Activated CD8-positive, alpha-beta T cell treated with anti-CD3 and anti-CD28 coated beads, Interleukin-2, amount 10 ng/mL, durations not matched to agents 7 days and 5 days (primary cell): Measurements from ENCODE around the gene NYNRIN. TPM values are rescaled to one million over a fixed set of nuclear protein-coding genes. Genes with fewer than 3 reads are reported as not detected.
"Not testable (repeated sequence)": the region's sequence is repeated elsewhere in the genome, so short reads cannot be mapped to it uniquely, and the experiment has no call there.

Source experiments
- ATAC-seq: fragments of 150-1000 bp; cut with Tn5 transposase; one replicate; pipeline ENCODE4 v1.10.0; 2021; ENCODE audit warnings: moderate library complexity
- CTCF ChIA-PET: fragments of 350-600 bp; sonication (Branson Sonifier 250); formaldehyde crosslinking; loops from one replicate; lab custom pipeline; 2021; ENCODE audit warnings: antibody characterized with exemption; lab: Charles Lee
- POLR2A ChIA-PET: fragments of 350-600 bp; sonication (Branson Sonifier 250); formaldehyde crosslinking; loops from one replicate; lab custom pipeline; 2021; ENCODE audit warnings: antibody characterized with exemption; lab: Charles Lee
- DNase-seq: peaks from one replicate; pipeline ENCODE4 v3.0.0-alpha.2; 2020
- H3K27ac Mint-ChIP-seq: one replicate; pipeline ENCODE4 v1.8.0; 2021; ENCODE audit warnings: mild to moderate bottlenecking, mixed read lengths
- H3K27me3 Mint-ChIP-seq: one replicate; pipeline ENCODE4 v1.8.0; 2021; ENCODE audit warnings: low read depth, mixed read lengths
- H3K36me3 Mint-ChIP-seq: one replicate; pipeline ENCODE4 v1.8.0; 2021; ENCODE audit warnings: low read depth, mixed read lengths
- H3K4me1 Mint-ChIP-seq: one replicate; pipeline ENCODE4 v1.8.0; 2021; ENCODE audit warnings: low read depth, mixed read lengths
- H3K4me3 Mint-ChIP-seq: one replicate; pipeline ENCODE4 v1.8.0; 2021; ENCODE audit warnings: mild to moderate bottlenecking, mixed read lengths
- H3K9me3 Mint-ChIP-seq: one replicate; pipeline ENCODE4 v1.8.0; 2022; ENCODE audit warnings: mixed read lengths; ENCODE audit not compliant: insufficient read depth
- total RNA-seq, 2 experiments: library from RNA; stranded (reverse); gene quantifications; one replicate each; pipeline ENCODE4 v1.2.3, GENCODE V29; 2021

NYNRIN gene
- under 1 TPM; 0.21 to 0.52 TPM for total RNA-seq

- ATAC-seq (peak; percentile 91), DNase-seq (peak; percentile 58)
- no peaks in the 10 kb centered on the region for H3K9me3 Mint-ChIP-seq
- POLR2A ChIA-PET: interaction anchor here (0.7 kb wide), 1 partner anchor 31 kb away, joined by 4 read pairs; the partner anchor contains the start of gene KHNYN
- peaks cover 11% of the 10 kb centered on the region for H3K4me1 Mint-ChIP-seq
- no peaks in the 10 kb centered on the region for H3K36me3 Mint-ChIP-seq
- peaks cover 50% of the 10 kb centered on the region for H3K27me3 Mint-ChIP-seq
- H3K27ac Mint-ChIP-seq: peak within 1 kb of the TSS; percentile 5
- peak within 1 kb of the TSS; percentile 47 for H3K4me3 Mint-ChIP-seq
- CTCF ChIA-PET: interaction anchor here (1.0 kb wide), 1 partner anchor 67 kb away, joined by 3 read pairs; no protein-coding TSS in a partner anchor
Observed at GRCh38 chr14:24398653-24399446, at the start of gene NYNRIN. TSS of gene NYNRIN (plus strand) at chr14:24399003. CDS start at chr14:24399247, 244 bp downstream.

DNA sequence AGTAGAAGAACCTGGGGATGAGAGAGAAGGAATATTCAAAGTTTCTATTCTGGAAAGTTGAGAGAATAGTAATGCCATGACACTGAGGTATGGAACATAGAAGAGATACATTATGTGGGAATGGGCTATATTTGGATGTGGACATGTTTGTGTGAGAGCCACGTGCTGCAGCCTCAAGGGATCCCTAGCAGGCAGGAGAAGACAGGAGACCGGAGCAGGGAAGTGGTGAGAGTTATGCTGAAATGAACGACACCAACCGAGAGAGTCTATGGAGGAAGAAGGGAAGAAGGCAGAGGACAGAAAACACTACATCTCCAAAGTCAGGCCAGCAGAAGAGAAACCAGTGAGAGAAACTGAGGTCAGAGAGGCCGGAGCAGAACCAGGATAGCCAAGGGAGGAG lies 49.1 kb upstream of the NYNRIN start:
- H3K27me3 Mint-ChIP-seq: peaks cover 47% of the 10 kb centered on the region
- H3K9me3 Mint-ChIP-seq: no peaks in the 10 kb centered on the region
- ChIA-PET CTCF (interaction anchor here (0.7 to 1.6 kb wide), 3 partner anchors 16 to 82 kb away, joined by 3 to 6 read pairs (median 4); no protein-coding TSS in a partner anchor), POLR2A (no interaction called here)
- DNase-seq (no peak), ATAC-seq (no peak)
- no peak overlapping the region for H3K27ac Mint-ChIP-seq
- no peak overlapping the region for H3K4me3 Mint-ChIP-seq
- H3K36me3 Mint-ChIP-seq: no peaks in the 10 kb centered on the region
- no peaks in the 10 kb centered on the region for H3K4me1 Mint-ChIP-seq

DNA sequence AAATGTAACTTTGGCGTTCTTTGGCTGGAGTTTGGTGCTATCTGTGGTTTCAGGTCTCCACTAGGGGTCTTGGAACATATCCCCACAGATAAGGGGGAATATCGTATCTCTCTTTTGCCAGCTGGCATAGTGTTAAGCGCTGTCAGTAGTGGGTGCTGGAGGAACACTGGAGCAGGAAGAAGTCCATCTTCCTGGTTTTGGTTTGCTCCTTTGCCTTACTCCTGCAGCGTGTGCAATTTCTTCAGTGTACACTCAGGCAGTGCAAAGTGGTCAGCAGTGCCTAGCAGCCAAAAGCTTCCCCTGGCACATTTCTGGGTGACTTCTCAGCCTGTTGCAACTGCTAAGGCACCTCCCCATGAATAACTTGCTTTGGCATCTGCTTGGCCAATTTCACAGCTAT lies 47.3 kb upstream of the NYNRIN start:
- ChIA-PET CTCF (interaction anchor here (1.3 to 2.5 kb wide), 3 partner anchors 10 to 80 kb away, joined by 3 to 7 read pairs (median 6); no protein-coding TSS in a partner anchor), POLR2A (no interaction called here)
- ATAC-seq: no peak
- Mint-ChIP-seq H3K4me3 (no peak overlapping the region), H3K9me3 (no peaks in the 10 kb centered on the region), H3K27me3 (peaks cover 41% of the 10 kb centered on the region), H3K4me1 (no peaks in the 10 kb centered on the region), H3K27ac (no peak overlapping the region), H3K36me3 (no peaks in the 10 kb centered on the region)
- DNase-seq: no peak

- CTCF ChIA-PET: interaction anchor here (2.5 kb wide), 1 partner anchor 20 kb away, joined by 7 read pairs; no protein-coding TSS in a partner anchor
- DNase-seq (no peak), ATAC-seq (no peak)
Observed at GRCh38 chr14:24353559-24354481, 45.0 kb upstream of the NYNRIN start.

GRCh38 chr14:24354482-24354825 lies 44.3 kb upstream of the NYNRIN start:
- H3K4me1 Mint-ChIP-seq, ATAC-seq, H3K4me3 Mint-ChIP-seq, H3K9me3 Mint-ChIP-seq, CTCF ChIA-PET, H3K36me3 Mint-ChIP-seq, H3K27ac Mint-ChIP-seq, DNase-seq, POLR2A ChIA-PET: not testable (repeated sequence)
- H3K27me3 Mint-ChIP-seq: peaks cover 30% of the 10 kb centered on the region

More at GRCh38 chr14:24353559-24354481, 45.0 kb upstream of the NYNRIN start:
- POLR2A ChIA-PET: no interaction called here
- Mint-ChIP-seq H3K4me3 (no peak overlapping the region), H3K36me3 (no peaks in the 10 kb centered on the region), H3K27me3 (peaks cover 31% of the 10 kb centered on the region), H3K9me3 (no peaks in the 10 kb centered on the region), H3K4me1 (no peaks in the 10 kb centered on the region), H3K27ac (no peak overlapping the region)

GRCh38 chr14:24355009-24355408 lies 43.8 kb upstream of the NYNRIN start:
- ChIA-PET POLR2A (no interaction called here), CTCF (no interaction called here)
- Mint-ChIP-seq H3K27me3 (peaks cover 29% of the 10 kb centered on the region), H3K36me3 (no peaks in the 10 kb centered on the region), H3K4me3 (no peak overlapping the region), H3K9me3 (no peaks in the 10 kb centered on the region), H3K27ac (no peak overlapping the region), H3K4me1 (no peaks in the 10 kb centered on the region)
- ATAC-seq (no peak), DNase-seq (no peak)

GRCh38 chr14:24356208-24356607 lies 42.6 kb upstream of the NYNRIN start:
- no peak overlapping the region for H3K27ac Mint-ChIP-seq
- no peak for DNase-seq
- H3K4me1 Mint-ChIP-seq: no peaks in the 10 kb centered on the region
- POLR2A ChIA-PET: interaction anchor here (0.8 kb wide), 1 partner anchor 16 kb away, joined by 3 read pairs; the partner anchor contains the start of gene RIPK3
- H3K9me3 Mint-ChIP-seq: no peaks in the 10 kb centered on the region
- no peak overlapping the region for H3K4me3 Mint-ChIP-seq
- ATAC-seq: no peak
- CTCF ChIA-PET: interaction anchor here (1.9 kb wide), 1 partner anchor 9 kb away, joined by 6 read pairs; no protein-coding TSS in a partner anchor
- H3K36me3 Mint-ChIP-seq: no peaks in the 10 kb centered on the region
- H3K27me3 Mint-ChIP-seq: peaks cover 28% of the 10 kb centered on the region

- peaks cover 4% of the 10 kb centered on the region for H3K4me1 Mint-ChIP-seq
- ATAC-seq (no peak), DNase-seq (no peak)
- no peaks in the 10 kb centered on the region for H3K36me3 Mint-ChIP-seq
- CTCF ChIA-PET: interaction anchor here (6.7 kb wide), 1 partner anchor 27 kb away, joined by 35 read pairs; no protein-coding TSS in a partner anchor
- no peak overlapping the region for H3K4me3 Mint-ChIP-seq
- POLR2A ChIA-PET: no interaction called here
- H3K9me3 Mint-ChIP-seq: no peaks in the 10 kb centered on the region
- peaks cover 26% of the 10 kb centered on the region for H3K27me3 Mint-ChIP-seq
- no peak overlapping the region for H3K27ac Mint-ChIP-seq
Observed at GRCh38 chr14:24360281-24360680, 38.5 kb upstream of the NYNRIN start.

GRCh38 chr14:24361326-24361725 lies 37.5 kb upstream of the NYNRIN start:
- POLR2A ChIA-PET: interaction anchor here (0.7 kb wide), 1 partner anchor 69 kb away, joined by 3 read pairs; the partner anchor contains the start of gene KHNYN
- ATAC-seq (no peak), DNase-seq (no peak)
- no peaks in the 10 kb centered on the region for H3K36me3 Mint-ChIP-seq
- H3K4me3 Mint-ChIP-seq: no peak overlapping the region
- no peak overlapping the region for H3K27ac Mint-ChIP-seq
- CTCF ChIA-PET: interaction anchor here (1.5 to 6.7 kb wide), 5 partner anchors 10 to 70 kb away, joined by 3 to 35 read pairs (median 4); no protein-coding TSS in a partner anchor
- H3K9me3 Mint-ChIP-seq: no peaks in the 10 kb centered on the region
- peaks cover 37% of the 10 kb centered on the region for H3K27me3 Mint-ChIP-seq
- peaks cover 13% of the 10 kb centered on the region for H3K4me1 Mint-ChIP-seq

DNA sequence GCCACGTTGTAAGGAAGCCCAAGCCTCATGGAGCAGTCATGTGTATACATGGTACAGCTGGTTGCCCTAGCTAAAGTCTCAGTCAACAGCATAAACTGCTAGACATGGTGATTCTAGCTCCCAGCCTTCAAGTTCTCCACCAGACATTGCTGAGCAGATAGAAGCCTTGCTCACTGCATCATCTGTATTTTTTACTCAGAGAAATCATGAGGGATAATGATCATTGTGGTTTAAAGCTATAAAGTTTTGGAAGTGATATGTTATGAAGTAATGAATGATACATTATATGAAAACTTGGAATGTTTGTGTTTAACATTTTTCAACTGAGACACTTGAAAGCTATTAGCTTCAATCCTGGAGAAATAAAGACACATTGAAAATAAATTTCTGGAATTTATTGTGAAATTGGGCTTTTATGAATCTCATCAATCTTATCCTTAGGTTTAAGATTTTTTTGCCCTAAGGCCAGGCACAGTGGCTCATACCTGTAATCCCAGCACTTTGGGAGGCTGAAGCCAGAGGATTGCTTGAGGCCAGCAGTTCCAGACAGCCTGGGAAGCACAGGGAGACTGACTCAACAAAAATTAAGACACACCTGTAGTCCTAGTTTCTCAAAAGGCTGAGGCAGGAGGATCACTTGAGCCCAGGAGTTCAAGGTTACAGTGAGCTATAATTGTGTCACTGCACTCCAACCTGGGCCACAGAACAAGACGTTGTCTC lies 36.4 kb upstream of the NYNRIN start:
- Mint-ChIP-seq H3K4me3 (no peak overlapping the region), H3K9me3 (no peaks in the 10 kb centered on the region), H3K27me3 (peaks cover 44% of the 10 kb centered on the region), H3K36me3 (no peaks in the 10 kb centered on the region), H3K27ac (no peak overlapping the region), H3K4me1 (peaks cover 20% of the 10 kb centered on the region)
- CTCF ChIA-PET: interaction anchor here (1.0 to 6.7 kb wide), 8 partner anchors 9 to 74 kb away, joined by 3 to 35 read pairs (median 4); no protein-coding TSS in a partner anchor
- DNase-seq (no peak), ATAC-seq (no peak)
- POLR2A ChIA-PET: interaction anchor here (0.7 kb wide), 1 partner anchor 68 kb away, joined by 3 read pairs; the partner anchor contains the start of gene KHNYN

DNA sequence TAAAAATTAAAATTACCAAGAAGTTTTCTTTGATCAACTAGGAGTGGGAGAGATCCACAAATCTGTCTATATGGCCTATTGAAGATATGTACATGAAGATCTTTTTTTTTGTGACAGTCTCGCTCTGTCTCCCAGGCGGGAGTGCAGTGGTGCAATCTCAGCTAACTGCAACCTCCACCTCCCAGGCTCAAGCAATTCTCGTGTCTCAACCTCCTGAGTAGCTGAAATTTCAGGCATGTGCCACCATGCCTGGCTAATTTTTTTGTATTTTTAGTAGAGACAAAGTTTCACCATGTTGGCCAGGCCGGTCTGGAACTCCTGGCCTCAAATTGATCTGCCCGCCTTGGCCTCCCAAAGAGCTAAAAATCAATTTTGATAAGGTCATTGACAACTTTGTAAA lies 35.4 kb upstream of the NYNRIN start:
- ATAC-seq (no peak), DNase-seq (no peak)
- Mint-ChIP-seq H3K4me1 (peaks cover 26% of the 10 kb centered on the region), H3K36me3 (no peaks in the 10 kb centered on the region), H3K4me3 (no peak overlapping the region), H3K27me3 (peaks cover 54% of the 10 kb centered on the region), H3K9me3 (no peaks in the 10 kb centered on the region), H3K27ac (no peak overlapping the region)
- CTCF ChIA-PET: interaction anchor here (1.8 to 6.7 kb wide), 4 partner anchors 16 to 68 kb away, joined by 4 to 35 read pairs (median 7); no protein-coding TSS in a partner anchor
- POLR2A ChIA-PET: no interaction called here
